GM21447 (cell line): ENCODE measurements around the gene STX8.
A peak's percentile ranks its signal among the peaks of the same experiment; 100 is the strongest.
"Not testable (repeated sequence)": the region's sequence is repeated elsewhere in the genome, so short reads cannot be mapped to it uniquely, and the experiment has no call there.

ENCODE experiments used
- ATAC-seq: cut with Tn5 transposase; IDR thresholded peaks from one replicate; pipeline ENCODE4 v1.9.1; 2021; ENCODE audit not compliant: unreplicated experiment

STX8 gene

DNA sequence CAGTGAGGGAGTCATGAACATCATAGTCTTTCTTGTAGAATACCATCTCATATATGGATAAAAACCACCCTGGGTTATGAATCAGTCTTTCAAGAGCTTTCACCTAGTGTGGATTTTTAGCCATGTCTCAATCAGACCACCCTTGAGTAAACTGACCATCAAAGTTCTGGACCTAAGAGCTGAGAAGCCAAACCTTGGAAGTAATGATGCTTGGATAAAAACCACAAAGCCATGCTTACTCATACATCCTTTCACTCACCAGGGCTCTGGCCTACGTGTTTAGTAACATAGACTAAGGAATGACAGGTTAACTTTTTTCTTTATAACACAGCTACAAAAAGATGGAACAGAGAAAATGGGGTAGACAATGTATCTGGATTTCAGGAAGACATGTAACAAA lies 167.2 kb downstream of the STX8 start:
- no peak for ATAC-seq

DNA sequence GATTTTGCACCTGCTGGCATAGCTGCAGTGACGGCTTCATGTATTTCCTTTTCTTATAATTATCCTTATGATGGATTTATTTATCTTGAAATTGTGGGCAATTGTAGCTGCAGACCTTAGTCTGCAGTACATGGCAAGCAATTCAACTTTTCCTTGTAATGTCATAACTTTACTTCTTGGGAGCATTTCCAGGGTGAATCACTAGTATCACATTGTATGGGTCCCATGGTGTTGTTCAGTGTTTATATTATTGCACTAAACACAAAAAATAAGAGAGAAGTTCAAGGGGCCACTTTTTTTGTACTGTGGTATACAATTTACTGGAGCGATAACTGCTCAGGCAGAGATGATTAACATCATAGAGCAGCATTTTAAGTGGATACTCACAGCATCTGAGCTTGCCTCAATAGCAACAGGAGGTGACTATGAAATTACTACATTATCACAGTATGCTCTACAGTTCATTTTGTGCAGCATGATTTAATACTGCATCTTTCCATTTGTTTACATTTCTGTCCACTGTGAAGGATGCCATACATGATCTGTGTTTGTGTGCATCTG lies 169.5 kb downstream of the STX8 start:
- ATAC-seq: no peak

DNA sequence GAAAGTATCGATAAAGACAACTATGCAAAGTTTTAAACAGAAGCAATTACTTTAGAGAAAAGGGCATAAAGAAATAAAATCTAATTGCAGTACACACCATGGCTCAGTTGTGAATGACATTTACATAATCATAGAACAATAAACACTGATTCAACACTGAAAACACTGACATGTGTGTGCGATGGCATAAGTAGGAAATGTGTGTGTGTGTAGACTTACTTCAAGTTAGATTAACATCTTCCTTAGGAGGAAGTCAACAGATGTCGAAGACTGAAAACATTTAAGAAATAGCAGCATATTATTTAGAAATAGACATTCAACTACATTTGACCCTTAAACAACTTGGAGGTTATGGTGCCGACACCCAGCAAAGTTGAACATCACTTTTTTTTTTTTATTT lies 172.4 kb downstream of the STX8 start:
- ATAC-seq: no peak

DNA sequence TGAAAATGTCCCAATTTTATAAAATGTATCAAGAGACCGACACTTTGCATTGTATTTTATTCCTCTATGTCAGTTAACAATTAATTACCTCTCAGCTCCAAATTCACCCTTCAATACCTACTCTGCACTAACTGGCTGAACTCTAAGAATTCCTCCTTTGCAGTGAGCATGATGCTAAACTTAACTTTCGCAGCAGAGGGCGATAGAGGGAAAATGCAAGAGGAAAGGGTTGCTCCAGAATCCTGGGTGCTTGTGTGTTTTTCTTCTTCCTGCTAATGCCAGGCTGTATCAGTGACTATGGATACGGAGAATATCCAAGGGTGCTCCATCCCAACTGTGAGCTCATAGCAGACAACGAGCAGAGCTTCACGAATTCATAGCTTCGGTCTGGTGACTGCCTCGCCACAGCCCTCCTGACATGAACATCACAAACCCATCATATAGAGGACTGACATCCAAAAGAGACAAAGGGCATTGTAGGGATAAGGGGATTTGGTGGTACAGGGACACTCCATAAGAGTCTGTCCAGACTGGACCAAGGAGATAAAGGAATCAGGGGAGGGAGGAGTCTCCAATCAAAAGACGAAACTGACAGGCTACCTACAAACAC lies 172.9 kb downstream of the STX8 start:
- ATAC-seq: no peak

DNA sequence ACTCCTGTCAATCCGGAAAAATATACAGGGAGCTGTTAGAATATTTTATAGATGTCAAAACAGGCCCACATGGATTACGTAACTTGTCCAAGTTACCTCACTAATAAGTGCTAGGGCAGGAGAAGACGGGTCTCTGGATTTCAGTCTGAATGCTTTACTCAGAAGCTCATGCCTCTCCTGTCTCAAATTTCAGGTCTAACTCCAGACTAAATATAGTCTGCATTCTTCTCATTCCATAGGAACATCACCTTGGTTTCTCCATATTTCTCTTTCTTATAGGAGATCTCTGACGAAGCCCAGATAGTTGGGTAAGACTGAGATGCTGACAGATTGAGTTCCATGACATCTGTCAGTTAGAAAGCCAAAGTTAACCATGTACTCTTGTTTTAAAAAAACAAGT lies 174.2 kb downstream of the STX8 start:
- no peak for ATAC-seq

DNA sequence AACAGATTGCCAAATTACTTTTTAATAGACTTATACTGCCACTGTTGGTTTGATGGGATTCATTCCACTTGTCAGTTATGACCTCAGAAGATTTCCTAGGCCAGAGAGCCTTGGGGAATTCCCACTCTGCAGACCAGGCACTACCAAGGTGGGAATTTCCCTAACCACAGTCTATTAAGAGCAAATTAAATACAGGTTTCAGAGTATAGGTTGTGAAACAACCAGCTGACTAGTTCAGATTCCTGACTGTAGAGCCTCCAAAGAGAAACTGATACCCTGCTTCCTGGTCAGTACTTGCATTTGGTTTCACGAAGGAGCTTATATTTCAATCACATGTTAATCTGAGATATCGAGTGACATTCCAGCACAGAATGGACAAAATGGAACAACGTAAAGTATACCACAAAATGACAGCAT lies 186.5 kb downstream of the STX8 start:
- ATAC-seq: peak; percentile 91

DNA sequence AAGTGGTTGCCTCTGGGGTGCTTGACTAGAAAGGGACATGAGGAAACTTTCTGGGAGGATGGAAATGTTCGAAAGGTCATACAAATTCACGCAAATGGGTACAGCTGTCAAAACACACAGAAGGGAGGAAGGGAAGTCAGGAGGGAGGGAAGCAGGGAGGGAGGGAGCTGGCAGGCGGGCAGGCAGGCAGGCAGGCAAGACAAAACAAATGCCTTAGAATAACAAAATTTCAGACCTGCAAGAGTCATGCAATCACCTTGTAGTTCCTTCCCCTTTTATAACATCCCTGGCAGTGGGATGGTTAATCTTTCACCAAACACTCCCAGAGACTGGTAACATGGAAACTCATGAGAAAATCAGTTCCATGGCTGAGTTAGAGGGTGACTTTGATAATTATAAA lies 189.2 kb downstream of the STX8 start:
- ATAC-seq: no peak

DNA sequence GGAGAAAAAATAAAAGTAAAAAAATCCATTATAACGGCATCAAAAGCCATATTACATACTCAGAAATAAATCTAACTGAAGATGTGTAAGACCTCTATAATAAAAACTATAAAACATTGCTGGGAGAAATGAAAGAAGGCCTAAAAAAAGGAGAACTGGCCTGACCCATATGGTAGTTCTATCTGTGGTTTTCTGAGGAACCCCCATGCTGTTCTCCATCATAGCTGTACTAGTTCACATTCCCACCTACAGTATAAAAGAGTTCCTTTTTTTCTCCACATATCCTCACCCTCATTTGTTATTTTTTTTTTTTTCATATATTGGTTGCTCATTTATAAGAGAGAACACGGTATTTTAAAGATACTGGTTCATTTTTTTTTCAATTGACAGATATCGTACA lies 191.8 kb downstream of the STX8 start:
- ATAC-seq: no peak

DNA sequence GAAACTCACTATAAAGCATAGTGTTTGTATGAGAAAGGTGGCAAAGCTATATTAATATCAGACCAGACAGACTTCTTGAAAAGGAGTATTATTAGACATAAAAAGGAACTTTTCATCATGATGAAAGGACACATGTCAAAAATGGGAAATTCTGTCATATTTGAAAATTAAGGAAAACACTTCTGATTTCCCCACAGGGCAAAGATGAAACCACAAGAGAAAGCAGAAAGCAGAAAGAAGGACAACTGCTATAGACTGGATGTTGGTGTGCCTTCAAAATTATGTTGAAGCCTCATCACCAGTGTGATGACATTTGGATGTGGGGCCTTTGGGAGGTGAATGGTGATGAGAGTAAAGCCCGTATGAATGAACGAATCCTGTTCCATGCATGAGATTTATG lies 193.0 kb downstream of the STX8 start:
- no peak for ATAC-seq

DNA sequence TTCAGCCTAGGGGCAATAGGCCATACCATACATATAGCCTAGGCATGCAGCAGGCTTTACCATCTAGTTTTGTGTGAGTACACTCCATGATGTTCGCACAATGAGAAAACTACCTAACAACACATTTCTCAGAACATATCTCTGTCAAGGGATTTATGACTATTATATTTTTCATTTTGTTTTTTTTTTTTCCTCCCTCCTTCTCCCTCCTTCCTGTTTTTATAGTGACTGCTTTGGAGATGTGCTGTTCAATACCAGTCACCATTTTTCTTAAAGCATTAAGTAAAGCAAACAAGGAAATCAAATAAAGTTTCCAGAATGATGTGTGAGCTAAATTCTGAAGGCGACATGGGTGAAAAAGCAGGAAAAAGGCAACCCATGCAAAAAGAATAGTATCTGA lies 194.6 kb downstream of the STX8 start:
- no peak for ATAC-seq

DNA sequence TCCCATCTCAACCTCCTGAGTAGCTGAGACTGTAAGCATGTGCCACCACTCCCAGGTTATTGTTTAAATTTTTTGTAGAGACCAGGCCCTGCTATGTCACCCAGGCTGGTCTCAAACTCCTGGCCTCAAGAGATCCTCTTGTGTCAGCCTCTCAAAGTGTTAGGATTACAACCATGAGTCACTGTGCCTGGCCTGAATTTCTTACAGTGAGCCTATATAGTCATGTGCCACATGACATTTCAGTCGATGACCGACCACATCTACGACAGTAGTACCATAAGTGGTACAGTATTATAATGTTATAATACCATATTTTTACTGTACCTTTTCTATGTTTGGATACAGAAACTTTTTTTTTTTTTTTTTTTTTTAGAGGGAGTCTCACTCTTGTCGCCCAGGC lies 195.3 kb downstream of the STX8 start:
- ATAC-seq: no peak

DNA sequence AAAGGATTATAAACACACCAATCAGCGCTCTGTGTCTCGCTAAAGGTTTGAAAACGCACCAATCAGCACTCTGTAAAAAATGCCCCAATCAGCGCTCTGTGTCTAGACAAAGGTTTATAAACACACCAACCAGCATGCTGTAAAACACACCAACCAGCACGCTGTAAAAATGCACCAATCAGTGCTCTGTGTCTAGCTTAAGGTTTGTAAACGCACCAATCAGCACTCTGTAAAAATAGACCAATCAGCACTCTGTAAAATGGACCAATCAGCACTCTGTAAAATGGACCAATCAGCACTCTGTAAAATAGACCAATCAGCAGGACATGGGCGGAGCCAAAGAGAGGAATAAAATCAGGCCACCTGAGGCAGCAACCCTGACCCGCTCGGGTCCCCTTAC lies 199.4 kb downstream of the STX8 start:
- ATAC-seq: not testable (repeated sequence)

DNA sequence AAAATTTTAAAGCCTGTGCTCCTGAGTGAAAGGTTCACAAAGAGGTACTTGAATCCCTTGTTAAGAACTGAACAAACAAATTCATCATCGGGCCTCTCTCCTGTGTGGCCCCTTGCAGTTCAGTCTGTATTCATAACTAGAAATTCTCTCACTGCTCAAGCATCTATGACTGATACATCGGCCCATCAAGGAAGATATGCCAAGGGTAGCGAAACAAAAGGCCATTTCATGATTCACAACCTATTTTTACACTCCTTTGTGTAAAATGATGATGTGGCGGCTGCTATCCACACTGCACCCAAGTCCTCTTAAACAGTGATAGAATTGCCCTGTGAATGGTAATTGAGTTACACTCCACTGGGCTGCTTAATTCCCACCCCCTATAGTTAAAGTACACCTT lies 204.6 kb downstream of the STX8 start:
- ATAC-seq: no peak

DNA sequence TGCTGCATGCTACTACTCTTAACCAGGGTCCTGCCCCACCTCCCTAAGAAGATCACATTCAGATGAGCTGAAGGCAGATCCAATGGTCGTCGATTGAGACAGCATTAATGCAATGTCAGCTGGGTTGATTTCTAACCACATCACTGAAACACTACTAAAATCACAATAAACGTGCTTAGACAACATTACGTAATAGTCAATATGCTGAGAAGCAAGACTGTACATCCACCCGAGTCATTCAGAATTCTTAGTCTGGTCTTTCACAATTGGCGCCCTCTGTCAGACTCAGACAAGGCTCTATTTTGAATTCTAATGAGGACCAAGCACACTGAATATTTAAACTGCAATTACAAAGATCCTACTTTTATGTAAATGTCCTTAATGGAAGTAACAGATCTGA lies 205.2 kb downstream of the STX8 start:
- ATAC-seq: no peak

DNA sequence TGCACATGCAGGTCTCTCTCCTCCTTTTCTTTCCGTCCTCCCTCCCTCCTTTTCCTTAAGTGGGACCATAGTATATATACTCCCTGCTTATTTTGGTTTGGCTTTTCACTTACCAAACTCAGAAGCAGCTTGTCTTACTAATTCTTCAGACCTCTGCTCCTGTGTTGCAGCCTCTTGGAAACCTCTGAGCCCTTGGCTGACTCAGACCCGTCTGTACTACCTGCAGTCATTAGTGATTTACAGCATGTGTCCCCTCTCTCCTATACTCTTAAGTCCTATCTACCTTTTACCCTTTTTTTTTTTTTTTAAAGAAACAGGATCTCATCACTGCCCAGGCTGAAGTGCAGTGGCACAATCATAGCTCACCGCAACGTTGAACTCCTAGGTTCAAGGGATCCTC lies 207.0 kb downstream of the STX8 start:
- no peak for ATAC-seq

DNA sequence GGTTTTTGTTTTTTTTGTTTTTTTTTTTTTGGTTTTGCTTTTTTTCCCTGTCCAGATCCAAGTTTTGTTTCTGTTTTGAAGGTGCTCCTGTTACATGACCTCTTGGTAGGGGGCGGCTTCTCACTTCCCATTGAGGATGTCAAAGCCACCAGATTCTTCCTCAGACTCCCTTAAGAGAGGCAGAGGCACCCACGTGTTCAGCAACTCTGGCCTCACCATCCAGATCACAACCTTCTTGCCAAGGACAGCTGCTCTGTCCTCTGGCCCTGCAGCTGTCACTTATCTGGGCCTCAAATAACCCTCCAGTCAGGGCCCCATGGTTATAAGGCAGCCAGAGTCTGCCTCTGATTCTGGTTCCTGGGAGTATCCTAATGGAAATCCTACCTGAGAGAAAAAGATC lies 208.5 kb downstream of the STX8 start:
- no peak for ATAC-seq

DNA sequence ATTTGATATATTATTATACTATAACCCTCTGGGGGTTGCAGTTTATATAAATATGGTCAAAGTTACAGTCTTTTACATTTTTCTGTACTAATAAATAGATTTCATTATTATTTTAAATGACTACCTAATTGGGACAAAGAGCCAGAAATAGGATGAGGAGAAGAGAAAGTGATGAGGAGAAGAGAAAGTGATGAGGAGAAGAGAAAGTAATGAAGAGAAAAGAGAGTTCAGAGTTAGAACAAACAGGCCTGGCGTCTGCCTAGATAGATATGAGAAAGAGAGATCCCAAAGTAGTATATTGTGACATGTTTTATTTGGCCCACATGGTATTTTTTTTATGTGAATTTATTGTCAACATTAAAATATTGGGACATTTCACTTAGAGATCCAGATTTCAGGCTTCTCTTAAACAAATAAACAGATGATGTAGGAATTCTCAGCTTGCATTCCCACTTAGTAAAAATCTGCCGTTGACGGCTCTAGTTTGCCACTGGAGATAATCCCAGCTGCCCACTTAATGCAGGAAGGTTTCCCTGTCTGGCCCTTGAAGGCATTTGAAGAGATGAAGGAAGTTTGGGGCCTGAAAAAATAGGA lies 210.7 kb downstream of the STX8 start:
- ATAC-seq: no peak

DNA sequence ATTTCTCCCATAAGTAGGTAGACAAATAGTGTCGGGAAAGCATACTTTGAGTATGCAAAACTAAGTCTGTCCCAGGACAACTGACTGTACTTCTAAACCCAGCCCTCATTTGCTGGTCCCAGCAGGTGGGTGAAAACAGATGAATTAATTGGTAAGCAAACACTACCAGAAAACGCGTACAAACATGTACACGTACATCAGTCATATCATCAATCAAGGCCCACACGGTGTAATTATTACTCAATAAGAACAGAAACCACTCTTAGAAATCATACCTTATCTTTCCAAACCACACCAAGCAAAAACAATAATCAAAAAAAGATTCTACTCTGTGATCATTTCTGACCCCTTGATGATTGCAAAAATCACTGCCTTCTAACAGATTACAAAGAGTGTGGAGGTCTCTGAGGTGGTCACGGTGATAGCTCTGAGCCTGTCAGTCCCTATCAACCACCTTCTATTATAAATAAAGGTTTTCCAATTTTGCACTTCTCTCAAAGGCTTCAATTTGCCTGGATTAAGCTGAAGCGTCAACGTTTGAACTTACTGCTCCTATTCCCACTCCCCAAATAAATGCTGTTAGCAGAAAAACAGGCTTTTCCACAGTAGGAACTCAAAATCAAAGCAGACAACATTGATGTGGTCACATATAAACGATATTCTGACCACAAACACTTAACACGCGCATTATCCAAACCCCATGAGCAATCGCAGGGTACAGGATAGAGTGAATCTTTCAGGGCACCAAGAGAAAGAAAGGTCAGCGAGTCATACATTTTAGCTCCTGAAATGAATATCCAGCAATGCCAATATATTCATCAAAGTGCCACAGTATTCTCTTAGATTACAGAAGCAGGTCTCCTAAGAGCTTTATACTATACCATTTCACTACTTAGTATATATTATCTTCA lies 211.9 kb downstream of the STX8 start:
- no peak for ATAC-seq

DNA sequence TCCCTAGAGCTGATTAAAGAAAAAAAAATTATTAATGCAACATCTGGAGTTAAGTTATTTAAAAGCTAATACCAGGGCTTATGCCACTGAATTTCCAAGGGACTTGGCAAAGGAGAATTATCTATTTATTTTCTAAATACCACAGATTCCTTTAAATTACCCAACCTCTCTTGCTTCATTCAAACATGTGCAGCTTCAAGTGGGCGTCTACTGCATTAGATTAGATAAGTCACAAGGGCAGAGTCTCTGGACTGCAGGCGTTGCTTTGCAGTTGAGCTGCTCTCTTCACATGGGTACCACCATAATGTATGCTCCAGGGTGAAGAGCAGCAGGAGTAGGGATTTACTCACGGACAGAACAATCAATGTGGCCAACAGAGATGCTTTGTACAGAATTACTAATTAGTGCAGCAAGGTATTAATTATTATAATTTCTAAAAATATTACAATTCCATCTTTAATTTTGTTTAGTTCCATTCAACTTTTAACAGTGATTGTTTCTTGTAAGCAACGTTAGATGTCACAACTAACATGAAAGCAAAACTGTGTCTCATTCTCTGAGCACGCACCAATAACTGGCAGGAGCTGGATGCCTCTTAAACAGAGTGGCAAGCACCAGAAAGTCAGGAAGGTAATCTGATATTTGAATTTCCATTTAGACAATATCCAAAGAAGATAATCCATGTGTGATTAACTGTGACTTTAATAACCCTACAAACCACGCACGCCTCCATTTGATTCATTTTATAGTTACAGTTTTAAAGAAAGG lies 214.2 kb downstream of the STX8 start:
- ATAC-seq: no peak

DNA sequence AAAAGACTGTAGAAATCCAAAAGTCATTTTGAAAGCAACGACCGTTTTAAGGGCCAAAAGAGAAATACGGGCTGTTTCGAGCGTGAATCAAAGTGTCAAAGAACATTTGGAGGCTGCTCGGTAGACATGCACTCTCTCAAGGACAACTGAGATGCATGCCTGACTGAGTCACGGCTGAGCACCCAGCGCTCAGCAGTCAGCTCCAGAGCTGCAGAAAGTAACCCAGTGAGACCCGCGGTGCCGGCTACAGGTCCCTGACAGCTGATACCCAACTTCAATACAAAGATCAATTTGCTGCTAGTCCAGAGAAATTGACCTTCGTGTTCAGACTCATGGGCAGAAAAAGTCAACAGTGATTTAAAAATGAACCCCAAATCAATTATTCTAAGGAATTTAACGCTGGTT lies 214.9 kb downstream of the STX8 start:
- no peak for ATAC-seq

DNA sequence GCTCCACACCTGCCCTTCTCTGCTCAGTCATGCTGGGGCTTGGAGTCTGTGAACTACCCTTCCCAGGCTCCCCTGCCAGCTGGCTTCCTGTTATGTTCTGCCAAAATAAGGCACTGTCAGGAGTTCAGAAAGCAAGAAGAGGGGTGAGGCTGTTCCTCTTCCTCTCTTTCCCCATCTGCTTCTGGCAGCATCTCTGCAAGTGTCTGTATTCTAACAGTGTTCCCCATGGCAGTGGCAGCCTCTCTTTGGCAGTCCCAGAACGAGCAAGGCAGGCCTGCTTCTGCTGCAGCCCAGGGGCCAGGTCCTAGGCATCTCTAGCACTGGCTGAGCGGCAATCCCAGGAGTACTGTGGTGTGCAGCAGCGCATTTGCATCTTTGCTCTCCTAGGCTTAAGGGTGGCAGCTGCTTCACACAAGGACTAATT lies 219.1 kb downstream of the STX8 start:
- ATAC-seq: no peak
